DND-41 (cell line): ENCODE measurements around the gene ATXN7L3B.
A peak's percentile ranks its signal among the peaks of the same experiment; 100 is the strongest.

ENCODE experiments used
- EZH2 ChIP-seq: IDR thresholded peaks from 3 replicates; pipeline ENCODE4 v1.6.1; 2012; ENCODE audit warnings: borderline replicate concordance, low read depth, mild to moderate bottlenecking, moderate library complexity, low read length, inconsistent platforms; ENCODE audit not compliant: severe bottlenecking
- TF ChIP-seq, protein P1 (sequence below): IDR thresholded peaks from 2 replicates; pipeline ENCODE4 v1.5.1; 2012; ENCODE audit warnings: borderline replicate concordance, low read length, moderate library complexity, mild to moderate bottlenecking; ENCODE audit not compliant: poor library complexity, severe bottlenecking; ENCODE audit errors: extremely low read depth

- TF ChIP-seq, protein P1, sequence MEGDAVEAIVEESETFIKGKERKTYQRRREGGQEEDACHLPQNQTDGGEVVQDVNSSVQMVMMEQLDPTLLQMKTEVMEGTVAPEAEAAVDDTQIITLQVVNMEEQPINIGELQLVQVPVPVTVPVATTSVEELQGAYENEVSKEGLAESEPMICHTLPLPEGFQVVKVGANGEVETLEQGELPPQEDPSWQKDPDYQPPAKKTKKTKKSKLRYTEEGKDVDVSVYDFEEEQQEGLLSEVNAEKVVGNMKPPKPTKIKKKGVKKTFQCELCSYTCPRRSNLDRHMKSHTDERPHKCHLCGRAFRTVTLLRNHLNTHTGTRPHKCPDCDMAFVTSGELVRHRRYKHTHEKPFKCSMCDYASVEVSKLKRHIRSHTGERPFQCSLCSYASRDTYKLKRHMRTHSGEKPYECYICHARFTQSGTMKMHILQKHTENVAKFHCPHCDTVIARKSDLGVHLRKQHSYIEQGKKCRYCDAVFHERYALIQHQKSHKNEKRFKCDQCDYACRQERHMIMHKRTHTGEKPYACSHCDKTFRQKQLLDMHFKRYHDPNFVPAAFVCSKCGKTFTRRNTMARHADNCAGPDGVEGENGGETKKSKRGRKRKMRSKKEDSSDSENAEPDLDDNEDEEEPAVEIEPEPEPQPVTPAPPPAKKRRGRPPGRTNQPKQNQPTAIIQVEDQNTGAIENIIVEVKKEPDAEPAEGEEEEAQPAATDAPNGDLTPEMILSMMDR: peak; percentile 2
- no peak for TF ChIP-seq EZH2
These were observed at the start of gene ATXN7L3B for GRCh38 chr12:74537707-74538385.
